ENCODE results near the gene BCOR. TPM values are rescaled to one million over a fixed set of nuclear protein-coding genes. Genes with fewer than 3 reads are reported as not detected.

The BCOR gene
- total and polyA plus RNA-seq, 9 of the 15 experiments (the other 6 are each of a cell fraction or from before 2014, with no cell fraction given): 27.5 to 113 (median 37.6) TPM

GRCh38 chrX:40047485-40047884, 50.3 kb downstream of the BCOR start:
- Histone ChIP-seq H3K79me2 (ENCODE audit: control insufficient read depth, insufficient read depth, low read length) (no peaks in the 10 kb centered on the region), H3K4me3 (no peak overlapping the region), H3K36me3 (ENCODE audit: control insufficient read depth, insufficient read depth, low read length) (peaks cover 43% of the 10 kb centered on the region), H3K9me1 (ENCODE audit: control insufficient read depth, insufficient read depth, low read length) (no peaks in the 10 kb centered on the region), H3K9ac (ENCODE audit: insufficient read depth in 1 of 2, low read depth in 2 of 2, low read length in 2 of 2) (no peak overlapping the region), H2AFZ (ENCODE audit: low read depth, low read length) (no peak overlapping the region), H3K4me2 (ENCODE audit: insufficient read depth, low read length) (no peak overlapping the region), H3K27me3 (ENCODE audit: control insufficient read depth in 2 of 2, insufficient read depth in 2 of 2, low read length in 2 of 2) (no peaks in the 10 kb centered on the region), H3K27ac (ENCODE audit: extremely low read depth, low read depth, low read length) (no peak overlapping the region), H3K4me1 (replicated peaks in 1 of 2; ENCODE audit: control insufficient read depth in 2 of 2, insufficient read depth in 2 of 2, low read length in 2 of 2) (no peaks in the 10 kb centered on the region; a peak in 1 of 5 replicates), H4K20me1 (replicated peaks; ENCODE audit: control insufficient read depth, insufficient read depth, low read length) (no peaks in the 10 kb centered on the region), H3K9me3 (replicated peaks; ENCODE audit: control insufficient read depth, insufficient read depth, low read depth, low read length) (peaks cover 9% of the 10 kb centered on the region)
- ChIA-PET POLR2A (interaction anchor here (1.2 kb wide), 1 partner anchor 19 kb away, joined by 3 read pairs; no protein-coding TSS in a partner anchor), CTCF (ENCODE audit: low intra/inter-chr PET ratio) (no interaction called here)
- no TSS peak for BruUV-seq (replicated peaks)
- intact Hi-C loops (cut with micrococcal nuclease): no loop called here
- DNase-seq (ENCODE audit: extremely low read depth in 1 of 4, low spot score in 3 of 4) (no peak), FAIRE-seq (no peak), ATAC-seq (no peak)
- TF ChIP-seq MAFF (IDR thresholded peaks at IDR 0.05; ENCODE audit: low read length) (no peak), POLR2G (IDR thresholded peaks at IDR 0.05; ENCODE audit: low read depth, low read length) (0 out of 2 replicates have a peak, but pooled peaks have one; percentile 7)
- in situ Hi-C loops (cut with MboI): no loop called here

DNA sequence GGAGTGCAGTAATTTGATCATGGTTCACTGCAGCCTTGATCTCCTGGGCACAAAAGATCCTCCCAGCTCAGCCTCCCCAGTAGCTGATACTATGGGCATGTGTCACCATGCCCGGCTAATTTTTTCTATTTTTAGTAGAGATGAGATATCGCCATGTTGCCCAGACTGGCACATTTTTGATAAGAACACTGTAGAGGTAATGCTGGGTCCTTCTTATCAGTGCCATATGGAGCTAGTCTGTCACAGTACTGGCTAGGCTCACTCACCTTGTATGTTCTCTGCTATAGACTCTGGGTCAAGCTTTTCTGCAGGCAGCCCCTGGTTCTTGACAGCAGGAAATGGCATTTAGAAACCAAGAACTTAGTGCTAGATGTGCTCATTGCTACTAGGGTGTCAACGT, 53.9 kb downstream of the BCOR start:
- Histone ChIP-seq H3K36me3 (ENCODE audit: control insufficient read depth, insufficient read depth, low read length) (peaks cover 7% of the 10 kb centered on the region; the same call in 2 of the 3 replicates), H3K9ac (ENCODE audit: insufficient read depth in 1 of 2, low read depth in 2 of 2, low read length in 2 of 2) (no peak overlapping the region), H3K27ac (ENCODE audit: extremely low read depth, low read depth, low read length) (no peak overlapping the region), H3K9me1 (ENCODE audit: control insufficient read depth, insufficient read depth, low read length) (no peaks in the 10 kb centered on the region), H2AFZ (ENCODE audit: low read depth, low read length) (no peak overlapping the region), H3K4me2 (ENCODE audit: insufficient read depth, low read length) (no peak overlapping the region), H3K79me2 (ENCODE audit: control insufficient read depth, insufficient read depth, low read length) (no peaks in the 10 kb centered on the region), H3K4me3 (no peak overlapping the region), H3K27me3 (ENCODE audit: control insufficient read depth in 2 of 2, insufficient read depth in 2 of 2, low read length in 2 of 2) (no peaks in the 10 kb centered on the region), H3K9me3 (replicated peaks; ENCODE audit: control insufficient read depth, insufficient read depth, low read depth, low read length) (no peaks in the 10 kb centered on the region), H3K4me1 (replicated peaks in 1 of 2; ENCODE audit: control insufficient read depth in 2 of 2, insufficient read depth in 2 of 2, low read length in 2 of 2) (no peaks in the 10 kb centered on the region; a peak in 1 of 5 replicates), H4K20me1 (replicated peaks; ENCODE audit: control insufficient read depth, insufficient read depth, low read length) (no peaks in the 10 kb centered on the region)
- no peak for FAIRE-seq
- ATAC-seq: peak; percentile 37; the same call in 2 of the 3 replicates
- POLR2A ChIA-PET: interaction anchor here (0.6 kb wide), 1 partner anchor 24 kb away, joined by 3 read pairs; no protein-coding TSS in a partner anchor
- DNase-seq (ENCODE audit: extremely low read depth in 1 of 4, low spot score in 3 of 4): no peak
- in situ Hi-C loops (cut with MboI): no loop called here
- no TSS peak for BruUV-seq (replicated peaks)
- WGBS (ENCODE audit: insufficient coverage, low coverage, missing lambda C conversion rate): 9% methylated on average over 3 of the region's 3 CpGs
- CTCF ChIA-PET (ENCODE audit: low intra/inter-chr PET ratio): no interaction called here
- TF ChIP-seq ZNF121 (CRISPR knock-in tag; conservative IDR thresholded peaks at IDR 0.05) (0 out of 2 replicates have a peak, but pooled peaks have one; percentile 47), JUN (IDR thresholded peaks at IDR 0.05; ENCODE audit: borderline replicate concordance, low read depth, low read length) (no peak), JUN (CRISPR knock-in tag; IDR thresholded peaks at IDR 0.05; ENCODE audit: borderline replicate concordance) (no peak), POLR2G (IDR thresholded peaks at IDR 0.05; ENCODE audit: low read depth, low read length) (no peak), ZNF655 (CRISPR knock-in tag; IDR thresholded peaks at IDR 0.05) (no peak), HNRNPH1 (optimal IDR thresholded peaks at IDR 0.05; ENCODE audit: low read depth, low read length) (no peak), TARDBP (IDR thresholded peaks at IDR 0.05) (no peak), CBFA2T2 (conservative IDR thresholded peaks at IDR 0.05) (0 out of 2 replicates have a peak, but pooled peaks have one; percentile 6)
- intact Hi-C loops (cut with micrococcal nuclease): no loop called here
